ENCODE results near the gene CHMP2B. TPM values are rescaled to one million over a fixed set of nuclear protein-coding genes. Genes with fewer than 3 reads are reported as not detected.
"Not testable (repeated sequence)": the region's sequence is repeated elsewhere in the genome, so short reads cannot be mapped to it uniquely, and the experiment has no call there.

CHMP2B gene
- polyA plus RNA-seq, 3 donors from 2014 or later, result 32.2 to 59.2 (median 48.5) TPM

DNA sequence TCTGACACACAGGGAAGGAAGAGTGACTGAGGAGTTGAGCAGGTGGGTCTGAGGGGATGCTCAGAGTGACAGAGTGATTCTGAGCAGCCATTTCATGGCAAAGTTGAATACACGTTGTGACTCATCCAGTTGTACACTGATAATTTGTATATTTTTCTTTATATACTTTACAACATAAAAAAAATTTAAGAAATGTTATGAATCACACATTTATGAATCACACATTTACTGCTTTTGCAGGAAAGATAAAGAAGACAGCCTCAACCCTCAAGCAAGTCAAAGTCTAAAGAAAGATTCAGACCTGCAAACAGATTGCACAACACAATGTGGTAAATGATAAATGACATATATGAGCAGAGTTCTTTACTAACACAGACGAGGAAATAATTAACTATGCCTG, 21.0 kb upstream of the CHMP2B start:
- no peak for DNase-seq
- Mint-ChIP-seq H3K4me1 (no peaks in the 10 kb centered on the region), H3K27me3 (ENCODE audit: low read depth in 3 of 3) (peaks cover 0 to 3% (median 2%) of the 10 kb centered on the region in 3 donors), H3K4me3 (no peak overlapping the region), H3K9me3 (peaks cover 0 to 3% (median under 1%) of the 10 kb centered on the region in 6 donors), H3K36me3 (no peaks in the 10 kb centered on the region), H3K27ac (no peak overlapping the region)

DNA sequence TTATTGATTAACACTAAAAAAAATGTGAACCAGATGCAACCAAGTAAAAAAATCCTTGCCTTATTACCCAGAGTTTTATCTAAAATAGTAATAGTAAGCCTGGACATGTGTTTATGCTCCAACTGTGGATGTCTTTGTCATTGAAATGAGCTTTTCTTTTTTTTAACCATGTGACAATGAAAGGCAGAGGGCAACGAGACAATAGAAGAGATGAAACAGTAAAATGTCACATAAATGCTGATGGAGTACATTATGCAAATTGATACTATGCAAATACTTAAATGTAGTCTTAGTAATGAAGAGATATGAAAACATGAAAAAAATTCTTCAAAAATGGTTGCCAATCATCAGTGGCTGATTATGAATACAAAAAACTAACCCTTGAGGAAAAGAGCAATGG, 20.5 kb upstream of the CHMP2B start:
- peaks cover 0 to 4% (median under 1%) of the 10 kb centered on the region in 6 donors for H3K9me3 Mint-ChIP-seq
- no peaks in the 10 kb centered on the region for H3K36me3 Mint-ChIP-seq
- no peak overlapping the region for H3K27ac Mint-ChIP-seq
- DNase-seq, result no peak
- peaks cover 0 to 4% (median 2%) of the 10 kb centered on the region in 3 donors for H3K27me3 Mint-ChIP-seq (ENCODE audit: low read depth in 3 of 3)
- H3K4me1 Mint-ChIP-seq, result no peaks in the 10 kb centered on the region
- H3K4me3 Mint-ChIP-seq, result no peak overlapping the region

DNA sequence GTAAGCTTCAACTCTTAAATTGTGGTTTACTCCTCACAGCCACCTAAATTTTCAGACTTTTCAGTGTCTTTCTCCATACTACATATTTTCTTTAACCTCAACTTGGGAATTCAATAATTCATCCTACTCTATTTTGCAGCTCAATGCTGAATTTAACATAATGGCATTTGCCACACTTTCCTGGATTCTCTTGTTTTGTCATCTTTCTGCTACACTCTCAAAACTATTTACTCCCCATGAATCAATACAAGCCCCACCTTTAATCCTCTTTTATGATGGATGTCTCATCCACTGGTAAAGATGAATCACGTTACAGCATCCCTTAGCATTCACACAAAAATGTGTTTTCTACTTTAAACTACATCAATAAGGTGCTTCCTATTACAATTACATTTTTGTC, 19.6 kb upstream of the CHMP2B start:
- Mint-ChIP-seq H3K4me1 (no peaks in the 10 kb centered on the region), H3K27ac (no peak overlapping the region)

DNA sequence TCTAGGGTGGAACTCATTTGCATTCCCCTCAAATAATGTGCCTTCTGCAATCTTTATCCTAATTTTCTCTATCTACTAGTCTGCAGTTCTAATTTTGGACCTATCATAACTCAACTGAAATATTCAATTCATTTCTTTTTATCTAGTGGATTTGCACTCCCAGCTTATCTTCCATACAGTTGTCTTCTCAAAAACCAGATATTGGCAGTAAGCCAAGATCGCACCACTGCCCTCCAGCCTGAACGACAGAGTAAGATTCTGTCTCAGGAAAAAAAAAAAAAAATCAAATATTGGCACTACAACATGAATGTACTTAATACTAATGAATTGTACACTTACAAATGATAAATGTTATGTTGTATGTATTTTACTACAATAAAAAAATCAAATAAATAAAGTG, 18.0 kb upstream of the CHMP2B start:
- H3K27ac Mint-ChIP-seq, result no peak overlapping the region
- H3K9me3 Mint-ChIP-seq, result peaks cover 0 to 2% (median 0%) of the 10 kb centered on the region in 6 donors

More for the DNA sequence above, 19.6 kb upstream of the CHMP2B start:
- Mint-ChIP-seq H3K27me3 (ENCODE audit: low read depth in 3 of 3) (peaks cover 0 to 4% (median 2%) of the 10 kb centered on the region in 3 donors), H3K9me3 (peaks cover 0 to 2% (median under 1%) of the 10 kb centered on the region in 6 donors), H3K4me3 (no peak overlapping the region), H3K36me3 (no peaks in the 10 kb centered on the region)
- no peak for DNase-seq

DNA sequence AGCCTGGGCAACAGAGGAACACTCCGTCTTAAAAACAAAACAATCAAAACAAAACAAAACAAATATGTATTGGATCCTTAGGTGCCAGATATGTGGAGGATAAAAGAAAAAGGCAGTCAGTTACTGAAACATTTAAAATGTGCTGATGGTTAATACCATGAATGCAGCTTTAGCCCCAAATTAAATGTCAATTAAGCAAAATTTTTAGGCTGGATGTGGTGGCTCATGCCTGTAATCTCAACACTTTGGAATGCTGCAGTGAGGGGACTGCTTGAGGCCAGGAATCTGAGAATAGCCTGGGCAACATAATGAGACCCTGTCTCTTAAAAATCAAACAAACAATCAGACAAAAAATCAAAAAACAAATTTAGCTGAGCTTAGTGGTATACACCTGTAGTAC, 8.5 kb upstream of the CHMP2B start:
- Mint-ChIP-seq H3K4me3 (no peak overlapping the region), H3K4me1 (no peaks in the 10 kb centered on the region), H3K27ac (no peak overlapping the region), H3K36me3 (no peaks in the 10 kb centered on the region), H3K27me3 (ENCODE audit: low read depth in 3 of 3) (peaks cover 3 to 28% (median 4%) of the 10 kb centered on the region in 3 donors), H3K9me3 (no peaks in the 10 kb centered on the region)
- no peak for DNase-seq

More for the DNA sequence above, 18.0 kb upstream of the CHMP2B start:
- Mint-ChIP-seq H3K27me3 (ENCODE audit: low read depth in 3 of 3) (peaks cover 0 to 5% (median 4%) of the 10 kb centered on the region in 3 donors), H3K36me3 (no peaks in the 10 kb centered on the region), H3K4me3 (no peak overlapping the region), H3K4me1 (no peaks in the 10 kb centered on the region)
- DNase-seq, result no peak

DNA sequence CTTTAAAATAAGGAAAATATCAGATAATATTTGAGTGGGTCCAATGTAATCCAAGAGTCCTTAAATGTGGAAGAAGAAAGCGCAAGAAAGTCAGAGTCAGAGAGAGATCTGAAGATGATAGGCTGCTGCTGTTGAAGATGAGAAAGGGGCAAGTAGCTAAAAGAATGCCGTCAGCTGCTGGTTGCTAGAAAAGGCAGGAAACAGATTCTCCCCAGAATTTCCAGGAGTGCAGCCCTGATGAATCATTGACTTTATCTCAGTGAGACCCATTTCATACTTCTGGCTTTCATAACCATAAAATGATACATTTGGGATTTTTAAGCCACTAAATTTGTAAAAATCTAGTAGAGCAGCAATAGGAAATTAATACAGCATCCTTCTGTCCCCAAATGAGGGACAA, 7.5 kb upstream of the CHMP2B start:
- H3K27me3 Mint-ChIP-seq (ENCODE audit: low read depth in 3 of 3), result peaks cover 2 to 24% (median 5%) of the 10 kb centered on the region in 3 donors
- no peak overlapping the region for H3K27ac Mint-ChIP-seq
- no peak overlapping the region for H3K4me3 Mint-ChIP-seq
- no peaks in the 10 kb centered on the region for H3K36me3 Mint-ChIP-seq
- no peaks in the 10 kb centered on the region for H3K9me3 Mint-ChIP-seq
- no peak for DNase-seq
- H3K4me1 Mint-ChIP-seq, result no peaks in the 10 kb centered on the region

DNA sequence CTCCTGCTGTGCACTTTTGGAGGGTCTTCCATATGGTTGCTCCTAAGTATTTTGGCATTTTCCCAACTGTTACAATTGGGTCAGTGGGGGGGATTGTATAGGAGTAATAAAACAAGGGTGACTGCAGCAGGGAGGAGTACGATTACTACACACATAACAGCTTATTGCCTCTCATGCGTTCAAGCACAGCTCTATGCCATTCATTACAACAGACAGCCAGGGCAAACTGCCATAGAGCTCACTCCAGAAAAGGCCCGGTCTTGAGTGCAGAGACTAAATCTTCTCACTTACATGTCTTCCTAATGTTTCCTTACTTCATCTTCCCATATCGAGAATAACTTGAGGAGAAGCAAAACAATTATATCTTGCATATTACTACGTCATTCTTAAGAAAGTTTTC, 1.4 kb upstream of the CHMP2B start:
- H3K27me3 Mint-ChIP-seq (ENCODE audit: low read depth in 3 of 3), result peaks cover 10 to 20% (median 16%) of the 10 kb centered on the region in 3 donors
- no peak for DNase-seq
- H3K27ac Mint-ChIP-seq, result peak overlapping the region in 2 of 6 donors; percentile 55 to 94
- H3K9me3 Mint-ChIP-seq, result no peaks in the 10 kb centered on the region
- H3K4me1 Mint-ChIP-seq, result peaks cover 30% of the 10 kb centered on the region in 2 donors
- peak overlapping the region; percentile 54 to 97 (median 62) for H3K4me3 Mint-ChIP-seq
- H3K36me3 Mint-ChIP-seq, result no peaks in the 10 kb centered on the region

DNA sequence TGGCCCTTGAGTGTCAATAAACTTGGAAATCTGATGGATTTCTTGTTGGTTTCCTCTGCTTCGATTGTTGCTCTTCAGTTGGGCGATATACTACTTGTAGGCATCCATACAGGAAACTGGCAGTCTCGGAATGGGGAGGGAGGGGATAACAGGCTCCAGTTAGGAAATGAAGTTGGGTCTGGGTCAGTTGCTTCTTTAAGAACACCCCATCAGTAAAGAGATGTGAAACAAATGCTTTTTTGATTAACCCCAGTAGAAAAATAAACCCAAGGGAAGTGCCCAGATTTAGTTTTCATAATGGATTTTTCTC, 681 bp downstream of the CHMP2B start:
- Mint-ChIP-seq H3K27ac (peak overlapping the region; percentile 92 to 97 (median 94)), H3K27me3 (ENCODE audit: low read depth in 3 of 3) (peaks cover 10 to 16% (median 16%) of the 10 kb centered on the region in 3 donors), H3K4me3 (peak overlapping the region; percentile 93 to 98 (median 97)), H3K4me1 (peaks cover 30 to 47% of the 10 kb centered on the region in 2 donors), H3K9me3 (no peaks in the 10 kb centered on the region), H3K36me3 (no peaks in the 10 kb centered on the region)
- no peak for DNase-seq

DNA sequence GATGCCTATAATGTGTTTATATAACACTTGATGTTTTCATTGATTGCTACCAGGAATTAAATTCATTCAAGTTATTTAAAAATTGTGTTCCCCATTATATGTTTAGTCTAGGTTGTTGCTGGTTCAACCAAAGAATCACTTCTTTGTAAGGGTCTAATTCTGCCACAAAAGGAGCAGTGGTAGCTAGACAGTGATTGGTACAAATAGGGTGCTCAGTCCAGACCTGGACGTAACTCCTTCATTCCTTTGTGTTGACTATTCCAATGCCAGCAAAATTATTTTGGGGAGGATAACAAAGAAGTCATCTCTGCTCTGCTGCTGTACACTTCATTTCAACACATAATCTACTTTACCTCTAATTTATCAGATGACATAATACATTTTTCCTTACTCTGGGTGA, 1.2 kb downstream of the CHMP2B start:
- Mint-ChIP-seq H3K4me3 (peak overlapping the region; percentile 93 to 98 (median 97)), H3K27me3 (ENCODE audit: low read depth in 3 of 3) (peaks cover 10 to 16% (median 12%) of the 10 kb centered on the region in 3 donors), H3K4me1 (peaks cover 31 to 52% of the 10 kb centered on the region in 2 donors), H3K9me3 (no peaks in the 10 kb centered on the region), H3K27ac (peak overlapping the region in 5 of 6 donors; percentile 92 to 97 (median 94)), H3K36me3 (no peaks in the 10 kb centered on the region)
- DNase-seq, result no peak

DNA sequence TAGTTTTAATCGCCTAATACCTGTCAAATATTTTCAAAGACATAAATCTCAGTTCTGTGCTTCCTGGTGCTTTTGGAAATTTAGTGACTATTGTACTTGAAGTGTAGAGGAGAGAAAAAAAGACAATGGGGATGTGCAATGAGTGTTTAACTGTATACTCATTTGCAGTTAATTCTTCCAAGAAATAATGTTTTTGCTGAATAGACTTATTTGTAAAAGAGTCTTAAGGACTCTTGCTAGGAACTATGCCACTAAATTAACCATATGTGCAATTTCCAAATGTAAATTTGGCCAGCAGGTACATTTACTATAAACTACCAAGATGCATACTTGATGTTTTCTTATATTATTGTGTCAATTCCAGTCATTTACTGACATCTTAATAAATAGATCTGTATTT, 2.0 kb downstream of the CHMP2B start:
- peaks cover 10 to 14% (median 12%) of the 10 kb centered on the region in 3 donors for H3K27me3 Mint-ChIP-seq (ENCODE audit: low read depth in 3 of 3)
- DNase-seq, result no peak
- peak overlapping the region in 1 of 6 donors; percentile 42 for H3K27ac Mint-ChIP-seq
- no peaks in the 10 kb centered on the region for H3K36me3 Mint-ChIP-seq
- H3K9me3 Mint-ChIP-seq, result no peaks in the 10 kb centered on the region
- peak overlapping the region in 4 of 5 donors; percentile 54 to 97 (median 81) for H3K4me3 Mint-ChIP-seq
- peaks cover 31 to 56% of the 10 kb centered on the region in 2 donors for H3K4me1 Mint-ChIP-seq

DNA sequence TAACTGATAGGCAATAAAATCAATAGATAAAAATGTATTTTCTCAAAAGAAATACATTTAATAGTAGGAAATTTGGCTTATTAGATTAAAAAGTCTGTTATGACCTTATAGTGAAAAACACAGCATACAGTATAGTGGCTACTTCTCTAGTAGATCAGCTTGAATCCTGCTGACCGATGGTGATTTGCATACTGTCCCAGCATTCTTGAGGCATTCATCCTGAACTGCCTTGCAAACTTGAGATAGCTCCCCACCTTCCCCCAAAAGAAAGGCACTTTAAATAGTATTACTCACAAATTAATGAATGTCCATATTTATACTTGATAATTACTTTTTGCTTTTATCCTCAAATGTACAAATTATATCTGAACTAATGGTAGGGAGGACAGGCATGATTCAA, 6.7 kb downstream of the CHMP2B start:
- H3K4me1 Mint-ChIP-seq, result peaks cover 12 to 60% of the 10 kb centered on the region in 2 donors
- H3K27me3 Mint-ChIP-seq (ENCODE audit: low read depth in 3 of 3), result no peaks in the 10 kb centered on the region
- DNase-seq, result no peak
- no peak overlapping the region for H3K4me3 Mint-ChIP-seq
- H3K27ac Mint-ChIP-seq, result no peak overlapping the region
- no peaks in the 10 kb centered on the region for H3K9me3 Mint-ChIP-seq
- peaks cover 0 to 6% (median 3%) of the 10 kb centered on the region in 3 donors for H3K36me3 Mint-ChIP-seq

DNA sequence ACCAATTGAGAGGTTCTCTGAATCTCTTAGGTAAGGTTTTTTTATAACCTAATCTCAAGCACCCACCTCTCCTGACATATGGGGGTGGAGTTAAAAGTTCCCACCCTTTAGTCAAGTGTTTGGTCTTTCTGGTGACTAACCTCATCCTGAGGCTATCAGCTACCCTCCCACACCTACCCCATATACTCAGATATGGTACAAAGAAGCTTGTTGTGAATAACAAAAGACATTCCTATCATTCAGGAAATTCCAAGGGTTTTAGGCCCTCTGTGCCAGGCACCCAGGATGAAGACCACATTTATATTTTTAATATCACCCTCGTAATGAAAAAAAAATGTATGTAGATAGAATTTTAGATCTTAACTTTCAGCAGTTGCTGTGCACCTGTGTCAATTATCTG, 9.0 kb downstream of the CHMP2B start:
- Mint-ChIP-seq H3K4me1 (peaks cover 4 to 54% of the 10 kb centered on the region in 2 donors), H3K36me3 (peaks cover 3 to 8% (median 6%) of the 10 kb centered on the region in 3 donors), H3K27ac (no peak overlapping the region), H3K27me3 (ENCODE audit: low read depth in 3 of 3) (no peaks in the 10 kb centered on the region), H3K4me3 (no peak overlapping the region), H3K9me3 (no peaks in the 10 kb centered on the region)
- no peak for DNase-seq

DNA sequence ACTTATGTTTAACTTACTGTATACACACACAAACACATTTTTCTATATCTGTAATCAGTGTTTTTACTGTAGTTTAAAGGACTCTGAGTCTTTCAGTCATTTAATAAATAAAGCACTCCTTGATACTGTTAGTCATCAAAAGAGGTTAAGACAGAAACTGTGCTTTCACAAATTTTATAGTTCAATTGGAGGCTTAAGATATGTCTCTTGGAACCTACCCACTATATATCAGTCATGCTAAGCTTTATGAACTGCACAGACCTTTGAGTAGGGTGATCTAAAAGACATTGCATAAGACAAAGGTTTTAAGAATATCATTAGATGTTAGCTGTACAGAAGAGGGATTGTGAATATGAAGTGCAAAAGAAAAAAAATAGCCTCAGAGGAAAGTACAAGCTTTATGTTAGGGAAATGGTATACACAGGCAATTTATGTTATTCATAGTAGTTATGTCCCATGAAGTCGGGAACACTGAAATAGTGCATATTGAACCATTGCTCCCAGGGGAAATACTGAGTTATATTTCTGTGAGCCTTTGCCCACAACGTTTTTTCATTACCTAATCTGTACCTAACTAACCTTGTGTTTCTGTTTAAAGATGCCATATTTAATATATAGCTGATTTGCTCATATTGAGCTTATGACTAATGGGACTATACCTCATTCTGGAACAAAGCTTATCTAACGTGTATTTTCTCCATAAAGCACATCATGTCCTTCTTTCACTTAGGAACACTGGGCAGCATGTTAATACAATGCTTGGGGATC, 19.7 kb downstream of the CHMP2B start:
- H3K4me1 Mint-ChIP-seq, result peaks cover 6 to 29% of the 10 kb centered on the region in 2 donors
- no peaks in the 10 kb centered on the region for H3K9me3 Mint-ChIP-seq
- DNase-seq, result no peak
- H3K36me3 Mint-ChIP-seq, result peaks cover 11 to 28% (median 22%) of the 10 kb centered on the region in 3 donors
- H3K27me3 Mint-ChIP-seq (ENCODE audit: low read depth in 3 of 3), result no peaks in the 10 kb centered on the region
- H3K4me3 Mint-ChIP-seq, result no peak overlapping the region
- no peak overlapping the region for H3K27ac Mint-ChIP-seq

DNA sequence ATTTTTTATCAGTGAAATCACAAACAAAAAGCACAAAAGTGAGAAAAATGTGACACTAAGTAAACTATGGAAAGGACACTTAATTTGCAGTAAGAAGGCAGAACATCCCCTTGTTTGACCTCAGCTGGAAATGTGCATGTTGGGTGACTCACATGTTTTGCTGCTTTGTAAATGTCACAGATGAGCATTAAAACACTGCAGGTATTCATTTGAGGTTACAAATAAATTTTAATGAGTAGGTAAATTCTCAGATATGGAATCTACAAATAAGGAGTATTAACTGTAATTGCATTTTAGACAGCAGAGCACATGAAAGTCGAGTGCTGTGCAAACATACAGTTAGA, 20.3 kb downstream of the CHMP2B start:
- no peaks in the 10 kb centered on the region for H3K9me3 Mint-ChIP-seq
- peaks cover 6 to 23% of the 10 kb centered on the region in 2 donors for H3K4me1 Mint-ChIP-seq
- no peak for DNase-seq
- no peak overlapping the region for H3K4me3 Mint-ChIP-seq
- H3K27me3 Mint-ChIP-seq (ENCODE audit: low read depth in 3 of 3), result no peaks in the 10 kb centered on the region
- H3K27ac Mint-ChIP-seq, result no peak overlapping the region
- H3K36me3 Mint-ChIP-seq, result peaks cover 11 to 29% (median 22%) of the 10 kb centered on the region in 3 donors

DNA sequence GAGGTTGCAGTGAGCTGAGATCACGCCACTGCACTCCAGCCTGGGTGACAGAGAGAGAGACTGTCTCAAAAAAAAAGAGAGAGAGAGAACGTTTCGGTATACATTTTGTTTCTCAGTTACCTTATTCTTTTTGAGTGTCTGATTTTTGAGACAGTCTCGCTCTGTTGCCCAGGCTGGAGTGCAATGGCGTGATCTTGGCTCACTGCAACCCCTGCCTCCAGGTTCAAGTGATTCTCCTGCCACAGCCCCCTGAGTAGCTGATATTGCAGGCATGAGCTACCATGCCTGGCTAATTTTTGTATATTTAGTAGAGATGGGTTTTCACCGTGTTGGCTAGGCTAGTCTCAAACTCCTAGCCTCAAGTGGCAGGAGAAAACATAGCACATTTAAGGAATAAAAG, 21.1 kb downstream of the CHMP2B start:
- H3K27ac Mint-ChIP-seq; H3K27me3 Mint-ChIP-seq (ENCODE audit: low read depth in 3 of 3); H3K9me3 Mint-ChIP-seq; H3K4me3 Mint-ChIP-seq; DNase-seq: not testable (repeated sequence)
- H3K4me1 Mint-ChIP-seq, result peaks cover 5 to 18% of the 10 kb centered on the region in 2 donors
- H3K36me3 Mint-ChIP-seq, result peaks cover 11 to 32% (median 22%) of the 10 kb centered on the region in 3 donors

All from immature natural killer cell (primary cell).